ENCODE data around the gene HBA2. TPM values are rescaled to one million over a fixed set of nuclear protein-coding genes. Genes with fewer than 3 reads are reported as not detected.

HBA2 gene
- total and polyA plus RNA-seq, 9 of the 15 experiments (the other 6 are each of a cell fraction or from before 2014, with no cell fraction given), result 40.4 to 853 (median 286) TPM

- no peaks in the 10 kb centered on the region for H3K9me3 ChIP-seq (replicated peaks; ENCODE audit: control insufficient read depth, insufficient read depth, low read depth, low read length)
- no peak overlapping the region for H3K9ac ChIP-seq (ENCODE audit: insufficient read depth in 1 of 2, low read depth in 2 of 2, low read length in 2 of 2)
- H3K9me1 ChIP-seq (ENCODE audit: control insufficient read depth, insufficient read depth, low read length), result no peaks in the 10 kb centered on the region
- H3K4me2 ChIP-seq (ENCODE audit: insufficient read depth, low read length), result no peak overlapping the region
- peaks cover 24 to 65% of the 10 kb centered on the region in 2 experiments; a peak in 4 of 5 replicates for H3K4me1 ChIP-seq (replicated peaks in 1 of 2; ENCODE audit: control insufficient read depth in 2 of 2, insufficient read depth in 2 of 2, low read length in 2 of 2)
- H3K27ac ChIP-seq (ENCODE audit: extremely low read depth, low read depth, low read length), result no peak overlapping the region
- H4K20me1 ChIP-seq (replicated peaks; ENCODE audit: control insufficient read depth, insufficient read depth, low read length), result no peaks in the 10 kb centered on the region
- TF ChIP-seq GATAD2A (IDR thresholded peaks at IDR 0.05) (no peak), MEIS2 (IDR thresholded peaks at IDR 0.05; ENCODE audit: partially characterized antibody) (no peak), BRD9 (IDR thresholded peaks at IDR 0.05; ENCODE audit: low read depth, partially characterized antibody) (no peak), NR2C2 (CRISPR knock-in tag; IDR thresholded peaks at IDR 0.05) (no peak), NR2C2 (tag; IDR thresholded peaks at IDR 0.05) (no peak), ZNF224 (CRISPR knock-in tag; IDR thresholded peaks at IDR 0.05) (no peak), ZSCAN29 (IDR thresholded peaks at IDR 0.05) (no peak), ZNF143 (CRISPR knock-in tag; IDR thresholded peaks at IDR 0.05) (no peak), HDAC6 (IDR thresholded peaks at IDR 0.05; ENCODE audit: low read depth, low read length) (no peak), AFF1 (IDR thresholded peaks at IDR 0.05; ENCODE audit: low read depth in 1 of 2, partially characterized antibody in 2 of 2) (no peak), CCNT2 (IDR thresholded peaks at IDR 0.05; ENCODE audit: borderline replicate concordance, extremely low read depth, insufficient read length, low read depth, low read length) (no peak), XRCC3 (IDR thresholded peaks at IDR 0.05) (no peak), KDM2B (CRISPR knock-in tag; IDR thresholded peaks at IDR 0.05) (no peak), HNRNPH1 (optimal IDR thresholded peaks at IDR 0.05; ENCODE audit: low read depth, low read length) (no peak), ZFP36 (IDR thresholded peaks at IDR 0.05; ENCODE audit: low read depth, low read length, partially characterized antibody) (no peak), ZNF717 (CRISPR knock-in tag; IDR thresholded peaks at IDR 0.05) (no peak), ZNF695 (CRISPR knock-in tag; IDR thresholded peaks at IDR 0.05) (no peak), ZFX (CRISPR knock-in tag; IDR thresholded peaks at IDR 0.05) (no peak)
- TF ChIP-seq, protein P1, sequence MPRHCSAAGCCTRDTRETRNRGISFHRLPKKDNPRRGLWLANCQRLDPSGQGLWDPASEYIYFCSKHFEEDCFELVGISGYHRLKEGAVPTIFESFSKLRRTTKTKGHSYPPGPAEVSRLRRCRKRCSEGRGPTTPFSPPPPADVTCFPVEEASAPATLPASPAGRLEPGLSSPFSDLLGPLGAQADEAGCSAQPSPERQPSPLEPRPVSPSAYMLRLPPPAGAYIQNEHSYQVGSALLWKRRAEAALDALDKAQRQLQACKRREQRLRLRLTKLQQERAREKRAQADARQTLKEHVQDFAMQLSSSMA (CRISPR knock-in tag; IDR thresholded peaks at IDR 0.05), result no peak
- FAIRE-seq (no peak), DNase-seq (ENCODE audit: extremely low read depth in 1 of 4, low spot score in 3 of 4) (no peak), ATAC-seq (no peak)
- ChIA-PET CTCF (ENCODE audit: low intra/inter-chr PET ratio) (no interaction called here), POLR2A (interaction anchor here (0.6 to 1.0 kb wide), 2 partner anchors 10 to 102 kb away, joined by 3 to 4 read pairs; partner anchors contain the start of gene HBQ1)
- BruUV-seq (replicated peaks), result no TSS peak
- intact Hi-C loops (cut with micrococcal nuclease) (no loop called here), in situ Hi-C loops (cut with MboI) (no loop called here)
- H3K79me2 ChIP-seq (ENCODE audit: control insufficient read depth, insufficient read depth, low read length), result peaks cover 4% of the 10 kb centered on the region; the same call in 1 of the 3 replicates
- 38% methylated on average over 1 of the region's 1 CpG for WGBS (ENCODE audit: insufficient coverage, low coverage, missing lambda C conversion rate)
- no peaks in the 10 kb centered on the region for H3K36me3 ChIP-seq (ENCODE audit: control insufficient read depth, insufficient read depth, low read length)
- no peak overlapping the region for H2AFZ ChIP-seq (ENCODE audit: low read depth, low read length)
- no peak overlapping the region for H3K4me3 ChIP-seq
- no peaks in the 10 kb centered on the region for H3K27me3 ChIP-seq (ENCODE audit: control insufficient read depth in 2 of 2, insufficient read depth in 2 of 2, low read length in 2 of 2)
Measured at GRCh38 chr16:170788-171187, 1.9 kb upstream of the HBA2 start.
